GM12892 (cell line): ENCODE measurements around the gene SOX1.

Experiments
- POLR2A ChIP-seq: IDR thresholded peaks from 2 replicates; pipeline ENCODE4 v1.6.1; 2011; ENCODE audit warnings: low read depth, low read length, control low read depth
- POLR2AphosphoS5 ChIP-seq: IDR thresholded peaks from 2 replicates; pipeline ENCODE4 v1.6.1; 2011; ENCODE audit warnings: low read depth, low read length, control low read depth
- TAF1 ChIP-seq: IDR thresholded peaks from 2 replicates; pipeline ENCODE4 v1.6.1; 2011; ENCODE audit warnings: low read depth, mild to moderate bottlenecking, control low read depth, low read length, borderline replicate concordance

DNA sequence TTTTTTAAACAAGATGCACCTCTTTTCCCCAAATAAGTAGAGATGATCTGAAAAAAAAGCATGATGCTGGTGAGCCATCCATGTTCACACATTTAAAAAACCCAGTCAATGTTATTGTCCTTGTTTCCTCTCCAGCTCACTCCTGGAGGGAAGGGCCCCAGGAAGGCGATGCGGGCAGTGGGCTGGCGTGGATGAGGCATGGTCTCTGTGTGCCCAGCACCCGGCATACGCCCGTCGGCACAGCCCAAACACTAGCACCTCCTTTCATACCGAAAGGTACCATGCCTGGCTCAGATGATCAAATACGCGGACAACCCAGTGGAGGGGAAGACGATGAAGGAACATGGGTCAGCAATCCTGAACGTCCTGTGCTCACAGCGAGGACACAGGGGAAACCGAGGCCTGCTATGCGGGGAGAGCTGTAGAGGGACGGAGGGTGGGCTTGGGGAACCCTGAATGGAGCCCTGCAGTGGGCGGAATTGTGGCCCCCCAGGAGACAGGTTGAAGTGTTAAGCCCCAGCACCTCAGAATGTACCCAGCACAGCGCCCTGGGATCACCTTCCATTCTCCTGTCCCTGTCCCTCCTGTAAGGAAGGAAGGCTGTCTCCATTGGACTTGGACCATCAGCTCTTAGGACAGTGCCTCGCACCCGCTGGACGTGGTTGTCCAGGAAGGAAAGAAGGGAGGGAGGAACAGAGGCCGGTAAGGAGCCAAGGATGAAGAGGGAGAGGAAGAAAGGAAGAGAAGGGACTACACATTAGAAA lies 49.4 kb downstream of the SOX1 start:
- no peak for TF ChIP-seq POLR2AphosphoS5
- TF ChIP-seq TAF1 = no peak
- TF ChIP-seq POLR2A = no peak
